Activated B cell treated with CpG ODN at 0.5 μM for 24 hours (primary cell): ENCODE data around the gene CCDC15. TPM values are rescaled to one million over a fixed set of nuclear protein-coding genes. Genes with fewer than 3 reads are reported as not detected.

Source experiments
- ATAC-seq: fragments of 200-7000 bp; cut with Tn5 transposase; one replicate; pipeline ENCODE4 v1.10.0; 2021; ENCODE audit warnings: low read depth, mild to moderate bottlenecking, moderate library complexity
- CTCF ChIA-PET: fragments of 350-600 bp; sonication (Branson Sonifier 250); formaldehyde crosslinking; loops from one replicate; lab custom pipeline; 2021; ENCODE audit warnings: antibody characterized with exemption; lab: Charles Lee
- POLR2A ChIA-PET: fragments of 350-600 bp; sonication (Branson Sonifier 250); formaldehyde crosslinking; loops from one replicate; lab custom pipeline; 2021; ENCODE audit warnings: antibody characterized with exemption; lab: Charles Lee
- DNase-seq: peaks from one replicate; pipeline ENCODE4 v3.0.0; 2022
- H3K27ac Mint-ChIP-seq: one replicate; pipeline ENCODE4 v1.8.0; 2020; ENCODE audit warnings: mixed read lengths
- H3K27me3 Mint-ChIP-seq: one replicate; pipeline ENCODE4 v1.8.0; 2021; ENCODE audit warnings: mixed read lengths
- H3K36me3 Mint-ChIP-seq: one replicate; pipeline ENCODE4 v1.8.0; 2021; ENCODE audit warnings: low read depth, mixed read lengths
- H3K4me1 Mint-ChIP-seq: one replicate; pipeline ENCODE4 v1.8.0; 2021; ENCODE audit warnings: mixed read lengths
- H3K4me3 Mint-ChIP-seq: one replicate; pipeline ENCODE4 v1.8.0; 2020; ENCODE audit warnings: mild to moderate bottlenecking, mixed read lengths
- H3K9me3 Mint-ChIP-seq: one replicate; pipeline ENCODE4 v1.8.0; 2020; ENCODE audit warnings: mixed read lengths
- CTCF ChIP-seq: fragments of 200-600 bp; IDR thresholded peaks from one replicate; pipeline ENCODE4 v1.8.0; 2022; ENCODE audit warnings: antibody characterized with exemption, mild to moderate bottlenecking
- intact Hi-C: fragments of 100-400 bp; cut with micrococcal nuclease; formaldehyde crosslinking; loops from one replicate; pipeline ENCODE4 v1.15.1; 2024
- total RNA-seq: library from RNA; stranded (reverse); gene quantifications from 2 replicates; pipeline ENCODE4 v1.2.3, GENCODE V29; 2022

The CCDC15 gene
- total RNA-seq, 1 donor from 2014 or later = 0.71 TPM

- H3K27me3 Mint-ChIP-seq = peaks cover 41% of the 10 kb centered on the region
Measured at GRCh38 chr11:124918950-124919349, 35.1 kb upstream of the CCDC15 start, which contains the start of gene HEPN1. HEPN1 (plus strand) TSS chr11:124919250.

GRCh38 chr11:124919898-124920297 lies 34.1 kb upstream of the CCDC15 start:
- CTCF ChIA-PET = no interaction called here
- no peak for TF ChIP-seq CTCF
- ATAC-seq = no peak
- Mint-ChIP-seq H3K27ac (no peak overlapping the region), H3K4me3 (no peak overlapping the region), H3K27me3 (peaks cover 41% of the 10 kb centered on the region), H3K4me1 (peaks cover 3% of the 10 kb centered on the region), H3K36me3 (no peaks in the 10 kb centered on the region), H3K9me3 (no peaks in the 10 kb centered on the region)
- intact Hi-C loops = no loop called here
- POLR2A ChIA-PET = interaction anchor here (1.2 kb wide), 1 partner anchor 34 kb away, joined by 4 read pairs; the partner anchor contains the start of gene CCDC15
- no peak for DNase-seq

More at GRCh38 chr11:124918950-124919349, 35.1 kb upstream of the CCDC15 start, which contains the start of gene HEPN1:
- intact Hi-C loops = no loop called here
- ChIA-PET CTCF (no interaction called here), POLR2A (no interaction called here)
- Mint-ChIP-seq H3K9me3 (no peaks in the 10 kb centered on the region), H3K36me3 (no peaks in the 10 kb centered on the region), H3K4me1 (peaks cover 3% of the 10 kb centered on the region), H3K27ac (no peak within 1 kb of the TSS), H3K4me3 (no peak within 1 kb of the TSS)
- ATAC-seq (no peak), DNase-seq (no peak)
- TF ChIP-seq CTCF = no peak

- intact Hi-C loops = no loop called here
- no peak for TF ChIP-seq CTCF
- DNase-seq (no peak), ATAC-seq (no peak)
- ChIA-PET CTCF (no interaction called here), POLR2A (interaction anchor here (1.2 kb wide), 1 partner anchor 33 kb away, joined by 4 read pairs; the partner anchor contains the start of gene CCDC15)
- peaks cover 41% of the 10 kb centered on the region for H3K27me3 Mint-ChIP-seq
- no peaks in the 10 kb centered on the region for H3K36me3 Mint-ChIP-seq
- H3K27ac Mint-ChIP-seq = no peak overlapping the region
- H3K9me3 Mint-ChIP-seq = no peaks in the 10 kb centered on the region
- H3K4me3 Mint-ChIP-seq = peak overlapping the region; percentile 65
- peaks cover 3% of the 10 kb centered on the region for H3K4me1 Mint-ChIP-seq
Measured at GRCh38 chr11:124920356-124920755, 33.6 kb upstream of the CCDC15 start.

- ChIA-PET CTCF (no interaction called here), POLR2A (interaction anchor here (1.2 kb wide), 1 partner anchor 33 kb away, joined by 4 read pairs; the partner anchor contains the start of gene CCDC15)
- Mint-ChIP-seq H3K4me3 (peak overlapping the region; percentile 65), H3K4me1 (peaks cover 3% of the 10 kb centered on the region), H3K9me3 (no peaks in the 10 kb centered on the region), H3K27ac (no peak overlapping the region), H3K36me3 (no peaks in the 10 kb centered on the region), H3K27me3 (peaks cover 35% of the 10 kb centered on the region)
- ATAC-seq (peak; percentile 78), DNase-seq (peak; percentile 42)
- intact Hi-C loops = no loop called here
- TF ChIP-seq CTCF = no peak
Measured at GRCh38 chr11:124920870-124921609, 33.0 kb upstream of the CCDC15 start.

GRCh38 chr11:124922831-124923230 lies 31.2 kb upstream of the CCDC15 start:
- H3K4me3 Mint-ChIP-seq = no peak overlapping the region
- POLR2A ChIA-PET = no interaction called here
- no peaks in the 10 kb centered on the region for H3K9me3 Mint-ChIP-seq
- H3K4me1 Mint-ChIP-seq = peaks cover 3% of the 10 kb centered on the region
- no peak for TF ChIP-seq CTCF
- intact Hi-C loops = no loop called here
- ATAC-seq = no peak
- no peaks in the 10 kb centered on the region for H3K36me3 Mint-ChIP-seq
- peaks cover 32% of the 10 kb centered on the region for H3K27me3 Mint-ChIP-seq
- CTCF ChIA-PET = no interaction called here
- no peak for DNase-seq
- H3K27ac Mint-ChIP-seq = no peak overlapping the region
